HG02885 (cell line): ENCODE data around the gene ZMAT5.

ENCODE experiments used
- ATAC-seq: cut with Tn5 transposase; IDR thresholded peaks from one replicate; pipeline ENCODE4 v1.9.1; 2021; ENCODE audit warnings: mild to moderate bottlenecking; ENCODE audit not compliant: unreplicated experiment, poor library complexity

The ZMAT5 gene

DNA sequence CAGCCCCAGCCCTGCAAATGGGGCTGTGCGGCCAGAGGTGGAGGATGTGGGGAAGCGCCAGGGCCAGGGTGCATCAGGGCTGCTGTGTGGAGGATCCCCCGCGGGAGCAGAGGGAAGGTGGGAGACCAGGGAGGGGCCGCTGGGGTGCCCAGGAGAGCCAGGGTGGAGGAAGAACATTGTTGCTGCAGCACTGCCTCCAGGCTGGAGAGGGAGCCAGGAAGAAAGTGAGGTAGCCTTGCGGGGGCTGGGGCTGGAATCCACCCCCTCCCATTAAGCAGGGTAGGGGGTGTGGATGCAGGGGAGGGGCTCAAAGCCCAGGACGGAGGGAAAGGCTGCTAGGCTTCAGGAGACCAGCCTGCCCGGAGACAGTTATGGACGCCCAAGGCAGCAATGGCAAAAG, 32.0 kb downstream of the ZMAT5 start:
- no peak for ATAC-seq

DNA sequence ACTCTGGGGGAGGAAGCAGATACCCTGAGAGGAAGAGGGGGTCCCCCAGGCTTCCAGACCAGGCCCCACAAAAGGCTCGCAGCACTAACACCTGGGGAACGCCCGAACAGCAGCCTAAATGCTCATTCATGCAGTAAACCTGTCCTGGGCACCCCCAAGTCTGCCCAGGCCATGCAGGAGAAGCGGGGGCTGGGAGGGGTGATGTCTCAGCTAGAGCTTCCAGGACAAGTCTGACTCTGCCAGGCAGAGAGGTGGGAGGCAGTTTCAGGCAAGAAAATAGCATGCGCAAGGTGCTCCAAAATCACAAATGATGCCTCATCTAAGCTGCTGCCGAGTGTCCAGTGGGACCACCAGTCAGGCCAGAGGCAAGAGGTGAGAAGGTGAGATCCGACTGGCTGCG, 32.4 kb downstream of the ZMAT5 start:
- ATAC-seq = no peak

DNA sequence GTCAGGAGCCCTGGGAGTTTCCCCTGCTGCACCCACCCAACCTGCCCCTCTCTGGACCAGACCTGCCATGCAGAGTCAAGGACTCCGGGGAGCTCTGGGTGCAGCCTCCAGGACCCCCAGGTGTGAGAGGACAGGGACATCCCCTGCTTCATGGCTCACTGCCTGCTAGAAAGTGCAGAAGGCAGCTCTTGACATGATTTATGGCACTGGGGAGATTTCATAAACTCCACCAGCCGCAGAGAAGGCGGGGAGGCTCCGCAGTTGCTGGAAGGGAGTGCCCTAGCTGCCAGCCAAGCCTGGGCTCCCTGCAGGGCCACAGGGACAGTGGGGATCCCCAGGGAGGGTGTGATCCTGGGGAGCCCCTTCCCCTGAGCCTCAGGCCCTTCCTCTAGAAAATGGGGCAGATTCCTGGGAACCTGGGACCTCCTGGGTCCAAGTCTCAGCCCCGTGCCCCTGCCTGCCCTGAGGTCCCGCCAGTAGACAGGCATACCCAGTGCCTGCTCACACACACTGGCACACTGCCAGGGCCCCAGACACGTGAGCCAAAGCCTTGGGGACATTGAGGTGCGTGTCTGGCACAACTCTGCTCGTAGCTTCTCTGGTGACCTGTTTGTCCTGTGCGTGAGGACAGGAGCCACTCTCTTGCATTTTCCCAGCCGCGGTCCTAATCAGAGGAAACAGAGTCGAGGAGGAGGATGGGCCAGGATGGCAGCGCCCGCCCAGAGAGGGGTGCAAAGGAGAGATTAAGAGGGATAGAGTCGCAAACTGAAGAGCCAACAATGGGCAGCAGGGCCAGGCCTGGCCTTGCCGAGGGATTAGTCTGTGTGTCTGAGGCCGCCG, 33.2 kb downstream of the ZMAT5 start:
- no peak for ATAC-seq

DNA sequence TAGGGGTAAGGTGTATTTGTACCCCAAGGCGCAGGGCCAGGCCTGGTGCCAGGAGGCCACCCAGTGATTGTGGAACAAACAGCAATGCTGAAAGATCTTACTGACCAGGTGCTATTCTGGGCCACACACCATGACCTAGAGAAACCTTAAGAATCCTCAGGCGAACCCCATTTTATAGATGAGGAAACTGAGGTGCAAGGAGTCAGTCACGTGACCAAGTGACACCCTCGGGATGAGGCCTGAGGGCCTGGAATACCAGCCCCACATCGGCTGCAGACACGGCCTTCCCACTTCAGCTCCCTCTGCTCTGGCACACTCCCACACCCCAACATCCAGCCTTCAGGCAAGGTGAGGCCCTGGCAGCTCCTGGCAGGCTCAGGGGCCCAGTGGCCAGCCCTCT, 33.9 kb downstream of the ZMAT5 start:
- no peak for ATAC-seq

DNA sequence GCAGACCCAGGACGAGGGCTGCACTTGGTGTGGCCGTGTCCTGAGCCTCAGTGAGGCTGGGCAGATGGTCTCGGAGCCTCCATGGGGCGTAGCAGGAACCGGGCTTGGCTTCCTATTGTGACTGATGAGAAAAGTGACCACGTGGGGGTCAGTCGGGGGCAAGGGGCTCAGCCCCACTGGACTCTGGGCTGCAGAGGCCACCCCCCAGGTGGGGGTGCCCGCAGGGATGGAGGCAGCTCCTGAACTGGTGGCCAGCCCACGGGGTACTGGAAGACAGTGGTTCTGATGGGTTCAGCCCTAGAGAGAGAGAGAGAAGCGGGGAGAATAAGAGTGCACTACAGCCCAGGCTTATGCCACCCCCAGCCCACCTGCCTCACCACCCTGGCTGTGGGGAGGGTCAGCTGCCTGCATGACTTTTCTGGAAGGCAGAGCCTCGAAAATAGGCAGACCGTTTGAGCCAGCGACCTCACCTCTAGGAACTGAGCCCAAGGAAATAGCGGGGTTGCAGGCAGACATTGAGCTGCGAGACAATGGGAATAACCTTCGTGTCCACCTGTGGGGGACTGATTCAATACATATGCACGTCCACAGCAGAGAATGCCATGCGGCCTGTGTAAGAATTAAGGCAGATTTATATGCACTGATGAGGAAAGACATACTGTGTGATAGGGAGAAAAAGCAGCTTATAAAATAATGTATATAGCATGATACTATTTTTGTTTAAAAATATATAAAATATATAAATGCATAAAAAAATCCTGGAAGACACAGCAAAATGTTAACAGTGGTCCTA, 35.6 kb downstream of the ZMAT5 start:
- no peak for ATAC-seq

DNA sequence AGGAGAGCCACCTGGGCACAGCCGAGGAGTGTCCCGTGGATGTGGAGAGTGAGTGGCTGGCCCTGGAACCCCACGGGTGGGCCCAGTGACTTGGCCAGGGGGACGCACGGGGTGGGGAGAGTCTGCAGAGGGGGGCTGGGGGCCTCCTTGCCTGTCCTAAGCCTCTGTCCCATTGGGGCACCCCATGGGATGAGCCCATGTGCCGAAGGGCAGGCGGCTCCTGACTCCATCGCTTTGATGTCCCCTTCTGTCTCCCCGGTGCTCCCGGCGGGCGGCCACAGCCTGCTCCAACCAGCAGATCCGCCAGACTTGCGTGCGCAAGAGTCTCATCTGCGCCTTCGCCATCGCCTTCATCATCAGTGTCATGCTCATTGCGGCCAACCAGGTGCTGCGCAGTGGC, 37.6 kb downstream of the ZMAT5 start:
- no peak for ATAC-seq

GRCh38 chr22:29727131-29727523, 39.7 kb downstream of the ZMAT5 start:
- no peak for ATAC-seq

- no peak for ATAC-seq
Observed at GRCh38 chr22:29726512-29727130, 40.2 kb downstream of the ZMAT5 start.

DNA sequence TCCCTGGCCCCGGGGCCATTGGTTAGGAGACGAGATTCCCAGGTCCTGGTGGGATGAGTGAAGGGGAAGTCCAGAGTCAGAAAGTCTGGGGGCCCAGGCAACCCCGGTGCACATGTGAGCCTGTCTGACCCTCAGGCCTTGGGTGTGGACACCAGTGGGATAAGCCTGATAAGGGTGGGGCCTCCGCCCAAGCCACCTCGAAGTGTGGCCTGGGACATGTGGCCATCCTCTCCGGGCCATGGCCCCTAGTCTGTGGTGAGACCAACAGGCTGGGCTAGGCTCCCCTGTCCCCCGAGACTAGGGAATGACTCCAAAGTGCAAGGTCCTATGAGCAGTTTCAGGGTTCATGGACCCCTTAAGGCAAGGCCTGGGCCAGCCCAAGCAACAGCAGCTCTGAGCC, 40.7 kb downstream of the ZMAT5 start:
- ATAC-seq = no peak

- no peak for ATAC-seq
Observed at GRCh38 chr22:29724843-29725242, 42.0 kb downstream of the ZMAT5 start.

GRCh38 chr22:29723766-29724165, 43.0 kb downstream of the ZMAT5 start:
- ATAC-seq = no peak

GRCh38 chr22:29722587-29722986, 44.2 kb downstream of the ZMAT5 start:
- no peak for ATAC-seq

DNA sequence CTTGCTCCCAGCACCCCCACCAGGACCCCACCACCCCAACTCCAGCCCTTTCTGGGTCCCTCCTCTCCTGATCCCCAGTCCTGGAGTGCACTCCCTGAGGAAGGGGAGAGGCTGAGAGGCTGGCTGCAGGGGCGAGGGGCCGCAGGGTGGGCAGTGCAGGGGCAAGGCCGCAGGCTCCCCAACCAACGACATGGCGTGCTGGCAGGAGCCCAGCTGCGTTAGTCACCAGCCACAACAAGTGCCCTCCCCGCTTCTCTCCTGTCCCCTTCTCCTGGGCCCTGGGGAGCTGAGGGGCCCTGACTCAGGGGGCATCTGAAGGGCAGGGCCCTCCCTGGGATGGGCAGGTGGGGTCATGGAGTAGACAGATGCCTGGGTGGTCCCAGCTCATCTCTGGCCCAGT, 44.7 kb downstream of the ZMAT5 start:
- ATAC-seq = no peak

GRCh38 chr22:29720811-29721323, 45.9 kb downstream of the ZMAT5 start:
- ATAC-seq = no peak

DNA sequence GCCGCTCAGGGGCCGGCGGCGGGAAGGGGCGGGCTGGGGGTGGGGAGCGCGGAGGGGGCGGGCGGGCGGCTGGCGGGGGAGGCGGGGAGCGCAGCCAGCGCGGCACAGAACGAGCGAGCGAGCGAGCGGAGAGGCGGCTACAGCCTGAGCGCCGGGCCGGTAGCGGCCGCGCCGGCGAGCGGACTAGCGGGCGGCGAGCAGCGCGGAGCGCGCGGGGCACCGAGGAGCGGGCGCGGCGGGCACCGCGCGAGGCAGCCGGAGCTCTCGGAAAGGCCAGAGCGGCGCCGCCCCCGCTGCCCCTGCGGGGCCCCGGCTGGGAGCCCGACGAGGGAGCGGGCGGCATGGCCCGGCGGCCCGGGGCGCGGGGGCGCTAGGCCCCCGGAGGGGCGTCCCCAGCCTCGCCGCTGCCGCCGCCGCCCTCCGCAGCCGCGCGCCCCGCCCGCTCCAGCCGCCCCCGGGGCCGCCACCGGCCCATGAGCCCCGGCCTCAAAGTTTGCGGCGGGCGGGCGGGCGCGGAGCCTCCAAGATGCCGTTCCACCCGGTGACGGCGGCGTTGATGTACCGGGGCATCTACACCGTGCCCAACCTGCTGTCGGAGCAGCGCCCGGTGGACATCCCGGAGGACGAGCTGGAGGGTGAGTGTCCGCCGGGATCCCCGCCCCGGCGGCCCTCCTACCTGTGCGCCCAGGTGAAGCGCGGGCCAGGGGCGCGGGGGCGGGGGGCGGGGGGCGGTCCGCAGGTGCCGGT, 46.7 kb downstream of the ZMAT5 start, which contains the start of gene CABP7:
Gene CABP7 (plus strand): TSS at position 105 of the 747 bp plus-strand sequence. CDS start 422 bp downstream, at position 527.
- ATAC-seq = no peak

DNA sequence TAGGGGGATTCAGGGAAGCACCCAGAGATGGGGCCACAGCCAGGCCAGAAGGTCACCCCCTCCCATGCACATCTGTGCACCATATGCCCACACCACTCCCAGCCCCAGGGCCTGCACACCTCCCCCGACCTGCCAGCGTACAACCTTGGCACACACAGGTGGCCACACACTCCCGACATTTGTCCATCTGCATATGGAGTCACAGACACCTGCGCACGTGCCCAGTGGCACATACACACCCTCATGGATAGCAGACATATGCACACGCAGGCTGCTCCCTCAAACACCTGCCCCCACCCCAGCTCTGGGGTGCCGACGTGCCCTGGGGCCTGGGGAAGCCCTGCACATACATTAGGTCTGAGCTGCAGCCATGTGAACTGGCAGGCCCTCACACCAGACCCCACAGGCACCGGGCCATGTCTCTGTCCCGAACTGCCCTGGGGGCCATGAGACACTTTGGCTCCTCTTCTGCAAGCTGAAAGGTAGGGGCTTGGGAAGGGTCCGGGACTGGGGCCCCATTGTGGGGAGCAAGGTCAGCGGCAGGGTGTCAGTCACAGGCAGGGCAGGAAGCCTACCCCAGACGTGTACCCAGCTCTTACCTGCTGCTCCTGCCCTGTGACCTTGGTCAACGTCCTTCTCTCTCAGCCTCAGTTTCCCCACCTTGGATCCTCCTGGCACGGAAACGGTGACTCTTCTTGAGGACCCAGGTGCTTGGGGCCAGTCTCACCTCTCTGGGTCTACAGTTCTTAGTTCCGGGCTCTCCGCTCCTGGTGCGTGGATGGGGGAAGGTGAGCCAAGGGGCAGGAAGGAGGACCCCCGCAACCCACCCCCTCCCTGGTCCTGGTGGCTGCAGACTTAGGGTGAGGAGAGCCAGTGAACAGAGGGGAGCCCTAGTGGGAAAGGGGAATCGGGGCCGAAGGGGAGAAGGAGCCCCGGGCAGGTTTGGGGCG, 47.6 kb downstream of the ZMAT5 start:
- no peak for ATAC-seq

DNA sequence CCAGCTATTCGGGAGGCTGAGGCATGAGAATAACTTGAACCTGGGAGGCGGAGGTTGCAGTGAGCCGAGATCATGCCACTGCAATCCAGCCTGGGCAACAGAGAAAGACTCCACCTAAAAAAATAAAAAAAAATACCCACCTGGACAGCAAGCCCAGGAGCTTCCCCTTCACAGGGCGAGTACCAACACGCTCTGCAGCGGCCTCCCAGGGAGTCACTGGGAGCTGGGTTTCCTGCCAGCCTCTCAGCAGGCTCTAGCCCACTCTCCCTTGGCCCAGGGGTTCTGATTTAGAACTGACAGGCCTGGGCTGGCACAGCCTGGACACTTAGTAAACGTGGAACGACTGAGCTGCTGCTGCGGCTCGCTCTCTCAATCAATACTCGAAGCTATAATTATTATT, 49.0 kb downstream of the ZMAT5 start:
- no peak for ATAC-seq

DNA sequence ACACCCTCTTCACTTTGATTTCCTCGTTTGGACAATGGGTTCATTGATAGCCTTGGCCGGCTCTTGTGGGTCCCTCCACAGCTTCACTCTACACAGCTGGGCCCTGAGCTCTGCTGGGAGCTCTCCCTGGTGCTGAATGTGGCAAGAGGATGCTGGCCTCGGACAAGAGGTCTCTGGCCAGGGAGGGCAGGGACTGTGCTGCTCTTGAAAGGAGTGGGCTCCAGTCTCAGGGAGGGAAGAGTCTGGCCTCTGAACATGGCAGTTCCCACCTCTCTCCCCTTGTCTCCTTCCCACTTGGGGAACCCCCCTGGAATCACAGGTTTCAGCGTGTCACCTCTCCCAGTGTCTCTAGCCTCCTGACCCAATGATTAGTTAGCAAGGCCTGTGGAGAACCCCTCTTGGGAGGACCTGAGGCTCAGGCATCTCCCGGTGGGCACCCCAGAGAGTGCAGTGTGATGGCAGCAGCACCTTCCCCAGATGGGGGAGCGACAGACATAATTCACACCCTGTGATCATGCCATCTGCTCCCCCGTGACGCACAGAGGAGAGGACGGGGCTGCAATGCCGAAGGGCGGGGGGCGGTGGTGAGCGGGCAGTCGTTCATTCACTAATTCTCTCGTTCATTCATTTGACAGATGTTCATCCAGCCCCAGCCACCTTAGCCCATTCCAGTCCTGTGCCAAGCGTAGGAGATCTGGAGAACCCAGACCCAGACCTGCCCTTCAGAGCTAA, 49.8 kb downstream of the ZMAT5 start:
- ATAC-seq = no peak
